Kidney epithelial cell (primary cell): ENCODE measurements around the gene NFASC. TPM values are rescaled to one million over a fixed set of nuclear protein-coding genes. Genes with fewer than 3 reads are reported as not detected.

Source experiments
- DNase-seq: peaks from one replicate; pipeline ENCODE4 v3.0.0-alpha.2; 2010; ENCODE audit warnings: low read depth
- H3K27me3 ChIP-seq: 2 replicates; pipeline ENCODE4 v1.6.0; 2011; ENCODE audit warnings: low read length; ENCODE audit not compliant: control insufficient read depth, insufficient read depth
- H3K36me3 ChIP-seq: 2 replicates; pipeline ENCODE4 v1.5.1; 2011; ENCODE audit warnings: low read length; ENCODE audit not compliant: control insufficient read depth, insufficient read depth
- H3K4me3 ChIP-seq: 2 replicates; pipeline ENCODE4 v1.5.1; 2011; ENCODE audit warnings: low read depth, mild to moderate bottlenecking, control low read depth, low read length
- CTCF ChIP-seq: IDR thresholded peaks from 2 replicates; pipeline ENCODE4 v1.5.1; 2011; ENCODE audit warnings: mild to moderate bottlenecking, moderate library complexity, low read length, control low read depth, inconsistent platforms; ENCODE audit not compliant: insufficient read depth, poor library complexity, severe bottlenecking
- total RNA-seq: library from RNA; depleted of rRNA; stranded (reverse); fragments of >200 nt; gene quantifications from 2 replicates; pipeline ENCODE4 v1.2.3, GENCODE V29; 2015

NFASC gene
- total RNA-seq, 1 donor from 2014 or later = 1.2 TPM

- Histone ChIP-seq H3K27me3 (peaks cover 13% of the 10 kb centered on the region), H3K4me3 (no peak overlapping the region), H3K36me3 (no peaks in the 10 kb centered on the region)
- no peak for DNase-seq
- no peak for TF ChIP-seq CTCF
Measured at GRCh38 chr1:204947338-204947737, 76.7 kb downstream of the NFASC start.

- TF ChIP-seq CTCF = no peak
- Histone ChIP-seq H3K36me3 (no peaks in the 10 kb centered on the region), H3K4me3 (no peak overlapping the region), H3K27me3 (peaks cover 13% of the 10 kb centered on the region)
- DNase-seq = no peak
Measured at GRCh38 chr1:204947747-204948146, 77.1 kb downstream of the NFASC start.

GRCh38 chr1:204950353-204951001 lies 79.8 kb downstream of the NFASC start:
- no peak for DNase-seq
- TF ChIP-seq CTCF = no peak
- H3K27me3 ChIP-seq = peaks cover 13% of the 10 kb centered on the region

GRCh38 chr1:204958317-204959307 lies 88.0 kb downstream of the NFASC start:
- no peaks in the 10 kb centered on the region for H3K36me3 ChIP-seq
- no peak for DNase-seq
- H3K4me3 ChIP-seq = no peak overlapping the region
- TF ChIP-seq CTCF = no peak
- H3K27me3 ChIP-seq = peaks cover 9% of the 10 kb centered on the region

More at GRCh38 chr1:204950353-204951001, 79.8 kb downstream of the NFASC start:
- H3K4me3 ChIP-seq = no peak overlapping the region
- no peaks in the 10 kb centered on the region for H3K36me3 ChIP-seq

- DNase-seq = no peak
- Histone ChIP-seq H3K36me3 (no peaks in the 10 kb centered on the region), H3K4me3 (no peak overlapping the region), H3K27me3 (peaks cover 9% of the 10 kb centered on the region)
- no peak for TF ChIP-seq CTCF
Measured at GRCh38 chr1:204959374-204959773, 88.7 kb downstream of the NFASC start.
